ENCODE measurements around the gene POLH. TPM values are rescaled to one million over a fixed set of nuclear protein-coding genes. Genes with fewer than 3 reads are reported as not detected.

POLH gene
- polyA plus RNA-seq, 1 of the 3 experiments (the other 2 are of a cell fraction), result 11.5 TPM

DNA sequence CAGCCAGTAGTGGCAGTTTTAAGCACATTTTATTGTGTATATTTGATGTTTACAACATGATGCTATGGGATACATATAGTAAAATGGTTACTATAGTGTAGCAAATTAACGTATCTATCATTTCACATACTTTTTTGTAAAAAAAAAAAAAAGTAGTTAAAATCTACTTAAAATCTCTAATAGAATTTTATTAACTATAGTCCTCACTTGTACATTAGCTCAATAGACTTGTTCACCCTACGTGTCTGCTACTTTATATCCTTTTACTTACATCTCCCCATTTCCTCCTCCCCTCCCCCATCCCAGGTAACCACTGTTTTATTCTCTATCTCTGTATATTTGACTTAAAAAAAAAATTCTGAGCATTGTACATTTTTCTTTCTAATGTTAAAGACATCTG lies 30.0 kb downstream of the POLH start:
- Histone ChIP-seq H2AFZ (ENCODE audit: low read depth) (no peak overlapping the region), H3K79me2 (ENCODE audit: insufficient read depth) (peaks cover 17% of the 10 kb centered on the region), H3K27ac (ENCODE audit: low read depth in 2 of 2, low read length in 1 of 2) (no peak overlapping the region), H3K4me2 (no peak overlapping the region), H3K9me3 (no peaks in the 10 kb centered on the region), H3K9me2 (no peaks in the 10 kb centered on the region), H3K4me3 (ENCODE audit: low read depth in 2 of 2, low read length in 1 of 2) (no peak overlapping the region), H3K36me3 (replicated peaks in 1 of 2; ENCODE audit: control insufficient read depth in 1 of 2, insufficient read depth in 2 of 2, low read length in 1 of 2) (peaks cover 33 to 71% of the 10 kb centered on the region in 2 experiments), H3K27me3 (ENCODE audit: insufficient read depth) (no peaks in the 10 kb centered on the region), H3K9ac (no peak overlapping the region), H3F3A (replicated peaks; ENCODE audit: insufficient read depth) (peaks cover 35% of the 10 kb centered on the region), H3K4me1 (ENCODE audit: control insufficient read depth in 1 of 2, insufficient read depth in 2 of 2, low read depth in 1 of 2, low read length in 1 of 2) (peaks cover 0 to 10% of the 10 kb centered on the region in 2 experiments; a peak in 2 of 4 replicates), H4K20me1 (ENCODE audit: insufficient read depth) (0 out of 2 replicates have a peak, but pooled peaks cover 6% of the 10 kb centered on the region)
- no peak for DNase-seq
- TF ChIP-seq TCF12 (IDR thresholded peaks at IDR 0.05) (no peak), RAD21 (IDR thresholded peaks at IDR 0.05; ENCODE audit: low read length) (no peak), CHD2 (IDR thresholded peaks at IDR 0.05; ENCODE audit: low read length, partially characterized antibody) (no peak), MEF2A (IDR thresholded peaks at IDR 0.05; ENCODE audit: borderline replicate concordance, low read depth) (no peak)
- TF ChIP-seq, protein P1, sequence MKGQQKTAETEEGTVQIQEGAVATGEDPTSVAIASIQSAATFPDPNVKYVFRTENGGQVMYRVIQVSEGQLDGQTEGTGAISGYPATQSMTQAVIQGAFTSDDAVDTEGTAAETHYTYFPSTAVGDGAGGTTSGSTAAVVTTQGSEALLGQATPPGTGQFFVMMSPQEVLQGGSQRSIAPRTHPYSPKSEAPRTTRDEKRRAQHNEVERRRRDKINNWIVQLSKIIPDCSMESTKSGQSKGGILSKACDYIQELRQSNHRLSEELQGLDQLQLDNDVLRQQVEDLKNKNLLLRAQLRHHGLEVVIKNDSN (IDR thresholded peaks at IDR 0.05; ENCODE audit: borderline replicate concordance, low read depth), result no peak
- 92% methylated on average over 2 of the region's 2 CpGs for WGBS (ENCODE audit: low lambda C conversion rate)
- CTCF ChIA-PET, result interaction anchor here (1.2 to 1.7 kb wide), 4 partner anchors 12 to 473 kb away, joined by 3 to 4 read pairs (median 3); no protein-coding TSS in a partner anchor
- POLR2A ChIA-PET, result interaction anchor here (0.6 kb wide), 1 partner anchor 13 kb away, joined by 3 read pairs; no protein-coding TSS in a partner anchor

DNA sequence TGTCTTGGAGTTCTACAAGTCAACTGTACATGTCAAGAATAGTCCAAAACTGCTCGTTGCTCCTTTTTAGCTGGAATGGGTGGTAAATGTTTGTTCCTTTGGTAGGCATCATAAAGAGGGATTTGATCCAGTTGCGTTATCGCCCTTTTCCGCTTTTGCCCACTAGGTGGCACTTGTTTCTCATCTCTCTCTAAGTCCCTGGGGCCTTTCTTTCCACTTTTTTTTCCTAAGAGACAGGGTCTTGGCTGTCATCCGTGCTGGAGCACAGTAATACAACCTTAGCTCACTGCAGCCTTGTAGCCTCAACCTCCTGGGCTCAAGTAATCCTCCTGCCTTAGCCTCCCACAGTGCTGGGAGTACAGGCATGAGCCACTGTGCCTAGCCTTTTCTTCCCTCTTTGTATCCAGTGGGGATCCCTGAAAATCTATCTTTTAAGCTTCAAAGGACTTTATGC lies 32.4 kb downstream of the POLH start:
- peaks cover 21% of the 10 kb centered on the region for H3F3A ChIP-seq (replicated peaks; ENCODE audit: insufficient read depth)
- H3K4me3 ChIP-seq (ENCODE audit: low read depth in 2 of 2, low read length in 1 of 2), result no peak overlapping the region
- no peaks in the 10 kb centered on the region for H3K9me2 ChIP-seq
- WGBS (ENCODE audit: low lambda C conversion rate), result under 1% methylated on average over 5 of the region's 5 CpGs
- H3K4me2 ChIP-seq, result no peak overlapping the region
- no peak overlapping the region for H2AFZ ChIP-seq (ENCODE audit: low read depth)
- no peaks in the 10 kb centered on the region for H3K27me3 ChIP-seq (ENCODE audit: insufficient read depth)
- H3K9me3 ChIP-seq, result no peaks in the 10 kb centered on the region
- peaks cover 22% of the 10 kb centered on the region for H3K79me2 ChIP-seq (ENCODE audit: insufficient read depth)
- H3K4me1 ChIP-seq (ENCODE audit: control insufficient read depth in 1 of 2, insufficient read depth in 2 of 2, low read depth in 1 of 2, low read length in 1 of 2), result peaks cover 0 to 10% of the 10 kb centered on the region in 2 experiments; a peak in 2 of 4 replicates
- CTCF ChIA-PET, result interaction anchor here (0.6 to 3.7 kb wide), 51 partner anchors 9 to 583 kb away, joined by 3 to 39 read pairs (median 4); partner anchors contain the start of genes GTPBP2, MAD2L1BP, MRPS18A and XPO5
- POLR2A ChIA-PET, result interaction anchor here (0.6 to 1.5 kb wide), 2 partner anchors 21 to 360 kb away, joined by 3 to 5 read pairs; partner anchors contain the start of gene GTPBP2
- peak; percentile 77 for DNase-seq
- H3K27ac ChIP-seq (ENCODE audit: low read depth in 2 of 2, low read length in 1 of 2), result no peak overlapping the region
- peak; percentile 48 for TF ChIP-seq SMC3 (IDR thresholded peaks at IDR 0.05; ENCODE audit: low read depth, low read length)
- TF ChIP-seq, protein P2, sequence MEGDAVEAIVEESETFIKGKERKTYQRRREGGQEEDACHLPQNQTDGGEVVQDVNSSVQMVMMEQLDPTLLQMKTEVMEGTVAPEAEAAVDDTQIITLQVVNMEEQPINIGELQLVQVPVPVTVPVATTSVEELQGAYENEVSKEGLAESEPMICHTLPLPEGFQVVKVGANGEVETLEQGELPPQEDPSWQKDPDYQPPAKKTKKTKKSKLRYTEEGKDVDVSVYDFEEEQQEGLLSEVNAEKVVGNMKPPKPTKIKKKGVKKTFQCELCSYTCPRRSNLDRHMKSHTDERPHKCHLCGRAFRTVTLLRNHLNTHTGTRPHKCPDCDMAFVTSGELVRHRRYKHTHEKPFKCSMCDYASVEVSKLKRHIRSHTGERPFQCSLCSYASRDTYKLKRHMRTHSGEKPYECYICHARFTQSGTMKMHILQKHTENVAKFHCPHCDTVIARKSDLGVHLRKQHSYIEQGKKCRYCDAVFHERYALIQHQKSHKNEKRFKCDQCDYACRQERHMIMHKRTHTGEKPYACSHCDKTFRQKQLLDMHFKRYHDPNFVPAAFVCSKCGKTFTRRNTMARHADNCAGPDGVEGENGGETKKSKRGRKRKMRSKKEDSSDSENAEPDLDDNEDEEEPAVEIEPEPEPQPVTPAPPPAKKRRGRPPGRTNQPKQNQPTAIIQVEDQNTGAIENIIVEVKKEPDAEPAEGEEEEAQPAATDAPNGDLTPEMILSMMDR (IDR thresholded peaks at IDR 0.05), result peak; percentile 88
- TF ChIP-seq, protein P3, sequence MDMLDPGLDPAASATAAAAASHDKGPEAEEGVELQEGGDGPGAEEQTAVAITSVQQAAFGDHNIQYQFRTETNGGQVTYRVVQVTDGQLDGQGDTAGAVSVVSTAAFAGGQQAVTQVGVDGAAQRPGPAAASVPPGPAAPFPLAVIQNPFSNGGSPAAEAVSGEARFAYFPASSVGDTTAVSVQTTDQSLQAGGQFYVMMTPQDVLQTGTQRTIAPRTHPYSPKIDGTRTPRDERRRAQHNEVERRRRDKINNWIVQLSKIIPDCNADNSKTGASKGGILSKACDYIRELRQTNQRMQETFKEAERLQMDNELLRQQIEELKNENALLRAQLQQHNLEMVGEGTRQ (IDR thresholded peaks at IDR 0.05; ENCODE audit: borderline replicate concordance, low read depth, low read length), result no peak
- no peak for TF ChIP-seq CHD2 (IDR thresholded peaks at IDR 0.05; ENCODE audit: low read length, partially characterized antibody)
- TF ChIP-seq, protein P4, sequence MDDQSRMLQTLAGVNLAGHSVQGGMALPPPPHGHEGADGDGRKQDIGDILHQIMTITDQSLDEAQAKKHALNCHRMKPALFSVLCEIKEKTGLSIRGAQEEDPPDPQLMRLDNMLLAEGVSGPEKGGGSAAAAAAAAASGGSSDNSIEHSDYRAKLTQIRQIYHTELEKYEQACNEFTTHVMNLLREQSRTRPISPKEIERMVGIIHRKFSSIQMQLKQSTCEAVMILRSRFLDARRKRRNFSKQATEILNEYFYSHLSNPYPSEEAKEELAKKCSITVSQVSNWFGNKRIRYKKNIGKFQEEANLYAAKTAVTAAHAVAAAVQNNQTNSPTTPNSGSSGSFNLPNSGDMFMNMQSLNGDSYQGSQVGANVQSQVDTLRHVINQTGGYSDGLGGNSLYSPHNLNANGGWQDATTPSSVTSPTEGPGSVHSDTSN (IDR thresholded peaks at IDR 0.05), result no peak
- TF ChIP-seq RAD21 (IDR thresholded peaks at IDR 0.05; ENCODE audit: low read length), result peak; percentile 77
- TF ChIP-seq FOSL2 (IDR thresholded peaks at IDR 0.05; ENCODE audit: borderline replicate concordance, low read depth), result no peak
- no peak overlapping the region for H3K9ac ChIP-seq
- peaks cover 39 to 71% of the 10 kb centered on the region in 2 experiments for H3K36me3 ChIP-seq (replicated peaks in 1 of 2; ENCODE audit: control insufficient read depth in 1 of 2, insufficient read depth in 2 of 2, low read length in 1 of 2)
- 0 out of 2 replicates have a peak, but pooled peaks cover 6% of the 10 kb centered on the region for H4K20me1 ChIP-seq (ENCODE audit: insufficient read depth)

Data from SK-N-SH (cell line).